OCI-LY7 (cell line): ENCODE measurements around the gene GABARAP. TPM values are rescaled to one million over a fixed set of nuclear protein-coding genes. Genes with fewer than 3 reads are reported as not detected.

Experiments
- BruUV-seq: library from RNA; stranded (reverse); fragments of 400-500 nt; replicated peaks from 2 replicates; lab custom pipeline; 2021; lab: Mats Ljungman, UMichigan
- CTCF ChIA-PET: fragments of 300-600 bp; sonication (Branson Sonifier 250); formaldehyde crosslinking; loops from one replicate; lab custom pipeline; 2022; ENCODE audit warnings: antibody characterized with exemption; ENCODE audit not compliant: unreplicated experiment; lab: Charles Lee
- POLR2A ChIA-PET: fragments of 300-600 bp; sonication (Branson Sonifier 250); formaldehyde crosslinking; loops from one replicate; lab custom pipeline; 2022; ENCODE audit warnings: antibody characterized with exemption; lab: Charles Lee
- DNase-seq: peaks from one replicate; pipeline ENCODE4 v3.0.0-alpha.2; 2015; ENCODE audit warnings: low spot score
- H2AFZ ChIP-seq: fragments of 200-600 bp; sonication (generic), shearing (Covaris generic); 2 replicates; pipeline ENCODE4 v1.6.1; 2014; ENCODE audit warnings: mild to moderate bottlenecking, antibody characterized with exemption, low read length, moderate library complexity
- H3K27ac ChIP-seq: fragments of 200-600 bp; sonication (generic); 2 replicates; pipeline ENCODE4 v1.5.1; 2014; ENCODE audit warnings: mixed run types, low read depth, mild to moderate bottlenecking, moderate library complexity, low read length, inconsistent platforms; ENCODE audit not compliant: poor library complexity, severe bottlenecking
- H3K36me3 ChIP-seq: fragments of 200-600 bp; sonication (generic); 2 replicates; pipeline ENCODE4 v1.6.1; 2014; ENCODE audit warnings: mild to moderate bottlenecking, antibody characterized with exemption, low read length, moderate library complexity, mixed read lengths; ENCODE audit not compliant: insufficient read depth
- H3K4me1 ChIP-seq: fragments of 200-600 bp; sonication (generic); 2 replicates; pipeline ENCODE4 v1.5.1; 2014; ENCODE audit warnings: mild to moderate bottlenecking, low read length; ENCODE audit not compliant: insufficient read depth, poor library complexity, severe bottlenecking
- H3K4me2 ChIP-seq: fragments of 200-600 bp; sonication (generic); 2 replicates; pipeline ENCODE4 v1.6.1; 2014; ENCODE audit warnings: mild to moderate bottlenecking, low read length
- H3K4me3 ChIP-seq: fragments of 200-600 bp; sonication (generic); 2 replicates; pipeline ENCODE4 v1.5.1; 2014; ENCODE audit warnings: mild to moderate bottlenecking, low read depth, low read length; ENCODE audit not compliant: poor library complexity, severe bottlenecking
- H3K79me2 ChIP-seq: fragments of 200-600 bp; sonication (generic); 2 replicates; pipeline ENCODE4 v1.6.1; 2016; ENCODE audit warnings: low read depth, mild to moderate bottlenecking, low read length, moderate library complexity, mixed read lengths; ENCODE audit not compliant: insufficient read depth
- H3K9me2 ChIP-seq: fragments of 200-600 bp; sonication (generic); 2 replicates; pipeline ENCODE4 v1.6.1; 2016; ENCODE audit warnings: mild to moderate bottlenecking, low read length, mixed read lengths; ENCODE audit not compliant: insufficient read depth
- H3K9me3 ChIP-seq: fragments of 200-600 bp; sonication (generic); 2 replicates; pipeline ENCODE4 v1.6.1; 2014; ENCODE audit warnings: mild to moderate bottlenecking, mixed run types, low read length, mixed read lengths
- H4K20me1 ChIP-seq: fragments of 200-600 bp; sonication (generic); 2 replicates; pipeline ENCODE4 v1.6.1; 2014; ENCODE audit warnings: mild to moderate bottlenecking, antibody characterized with exemption, low read length, moderate library complexity, mixed read lengths; ENCODE audit not compliant: insufficient read depth
- CTCF ChIP-seq: fragments of 200-600 bp; sonication (generic); conservative IDR thresholded peaks from 2 replicates; pipeline ENCODE4 v1.5.1; 2014; ENCODE audit warnings: mild to moderate bottlenecking, antibody characterized with exemption, low read length, moderate library complexity, mixed read lengths
- EZH2phosphoT487 ChIP-seq: fragments of 200-600 bp; sonication (generic); IDR thresholded peaks from 2 replicates; pipeline ENCODE4 v1.6.1; 2018; ENCODE audit warnings: low read depth, borderline replicate concordance, mild to moderate bottlenecking, mixed run types, antibody characterized with exemption, low read length, moderate library complexity, mixed read lengths
- intact Hi-C: fragments of 100-400 bp; cut with micrococcal nuclease; formaldehyde crosslinking; loops from one replicate; pipeline ENCODE4 v1.10.0; 2022; ENCODE audit not compliant: unreplicated experiment
- total RNA-seq, 2 experiments: library from RNA; depleted of rRNA in 1 of 2; stranded (reverse); fragments of >200 nt in 1 of 2; shearing (Covaris generic) in 1 of 2; gene quantifications; 2 replicates each; pipeline ENCODE4 v1.2.3, GENCODE V29; 2014 to 2022

The GABARAP gene
- total RNA-seq, 2 experiments from 2014 or later, result 128 to 199 TPM

- peaks cover 17% of the 10 kb centered on the region for H3K4me1 ChIP-seq
- no peaks in the 10 kb centered on the region for H4K20me1 ChIP-seq
- ChIA-PET CTCF (no interaction called here), POLR2A (no interaction called here)
- H2AFZ ChIP-seq, result no peak overlapping the region
- no peak for DNase-seq
- no peaks in the 10 kb centered on the region for H3K9me3 ChIP-seq
- no peak overlapping the region for H3K27ac ChIP-seq
- no TSS peak for BruUV-seq
- H3K4me3 ChIP-seq, result no peak overlapping the region
- no peaks in the 10 kb centered on the region for H3K9me2 ChIP-seq
- no peaks in the 10 kb centered on the region for H3K79me2 ChIP-seq
- intact Hi-C loops, result no loop called here
- no peak for TF ChIP-seq EZH2phosphoT487
- TF ChIP-seq CTCF, result no peak
- no peak overlapping the region; the same call in 1 of the 2 replicates for H3K4me2 ChIP-seq
- H3K36me3 ChIP-seq, result peaks cover 32% of the 10 kb centered on the region
Measured at GRCh38 chr17:7260651-7261378, 18.6 kb upstream of the GABARAP start.

- Histone ChIP-seq H3K4me2 (no peak overlapping the region), H3K4me3 (no peak overlapping the region), H3K9me3 (no peaks in the 10 kb centered on the region), H4K20me1 (no peaks in the 10 kb centered on the region), H3K9me2 (no peaks in the 10 kb centered on the region), H3K4me1 (peaks cover 17% of the 10 kb centered on the region), H3K79me2 (no peaks in the 10 kb centered on the region), H3K27ac (no peak overlapping the region), H2AFZ (no peak overlapping the region), H3K36me3 (peaks cover 37% of the 10 kb centered on the region)
- no TSS peak for BruUV-seq
- intact Hi-C loops, result no loop called here
- POLR2A ChIA-PET, result no interaction called here
- CTCF ChIA-PET, result no interaction called here
- no peak for DNase-seq
- no peak for TF ChIP-seq EZH2phosphoT487
Measured at GRCh38 chr17:7260151-7260550, 17.9 kb upstream of the GABARAP start.

- H3K4me3 ChIP-seq, result no peak overlapping the region
- TF ChIP-seq CTCF, result no peak
- no peak for TF ChIP-seq EZH2phosphoT487
Measured at GRCh38 chr17:7259555-7259889, 17.3 kb upstream of the GABARAP start.

More at GRCh38 chr17:7259555-7259889, 17.3 kb upstream of the GABARAP start:
- CTCF ChIA-PET, result no interaction called here
- Histone ChIP-seq H3K4me1 (peaks cover 17% of the 10 kb centered on the region), H3K36me3 (peaks cover 43% of the 10 kb centered on the region), H3K9me3 (no peaks in the 10 kb centered on the region), H2AFZ (no peak overlapping the region), H3K9me2 (no peaks in the 10 kb centered on the region), H4K20me1 (no peaks in the 10 kb centered on the region), H3K4me2 (no peak overlapping the region), H3K79me2 (no peaks in the 10 kb centered on the region), H3K27ac (no peak overlapping the region)
- DNase-seq, result no peak
- POLR2A ChIA-PET, result interaction anchor here (0.6 kb wide), 1 partner anchor 17 kb away, joined by 7 read pairs; no protein-coding TSS in a partner anchor
- BruUV-seq, result no TSS peak
- intact Hi-C loops, result no loop called here
